Measurements from ENCODE around the gene FGF14.

FGF14 gene

GRCh38 chr13:101925731-101926130 is 476.1 kb downstream of the FGF14 start:
- DNase-seq (ENCODE audit: low spot score): no peak

- no peak for DNase-seq (ENCODE audit: low spot score)
These were observed 482.2 kb downstream of the FGF14 start for GRCh38 chr13:101919541-101920181.

GRCh38 chr13:101917833-101918661 is 483.8 kb downstream of the FGF14 start:
- no peak for DNase-seq (ENCODE audit: low spot score)

- no peak for DNase-seq (ENCODE audit: low spot score)
These were observed 484.4 kb downstream of the FGF14 start for GRCh38 chr13:101917475-101917810.

GRCh38 chr13:101916775-101917474 is 484.9 kb downstream of the FGF14 start:
- DNase-seq (ENCODE audit: low spot score): no peak

- no peak for DNase-seq (ENCODE audit: low spot score)
These were observed 485.6 kb downstream of the FGF14 start for GRCh38 chr13:101916108-101916774.

- DNase-seq (ENCODE audit: low spot score): no peak
These were observed 486.1 kb downstream of the FGF14 start for GRCh38 chr13:101915755-101916107.

- DNase-seq (ENCODE audit: low spot score): no peak
These were observed 486.5 kb downstream of the FGF14 start for GRCh38 chr13:101915331-101915730.

DNA sequence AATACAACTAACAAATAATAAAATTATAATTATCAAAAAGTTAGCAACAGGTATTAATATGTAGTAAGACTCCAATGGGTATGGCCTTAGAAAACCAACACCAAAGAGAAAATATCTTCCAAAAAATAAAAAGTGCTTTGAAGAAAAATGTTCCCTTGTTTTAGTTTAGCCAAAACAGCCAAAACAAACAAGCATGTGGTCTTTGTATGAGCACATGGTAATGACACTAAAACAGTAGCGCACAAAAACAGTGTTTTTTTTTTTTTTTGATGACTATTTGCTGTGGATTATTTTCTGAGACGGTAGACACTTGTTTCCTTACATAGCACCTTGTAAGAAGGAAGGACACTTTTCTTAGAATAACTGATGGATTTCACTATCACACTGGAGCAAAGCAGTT is 490.1 kb downstream of the FGF14 start:
- no peak for DNase-seq (ENCODE audit: low spot score)

GRCh38 chr13:101903890-101904289 is 498.0 kb downstream of the FGF14 start:
- DNase-seq (ENCODE audit: low spot score): no peak

DNA sequence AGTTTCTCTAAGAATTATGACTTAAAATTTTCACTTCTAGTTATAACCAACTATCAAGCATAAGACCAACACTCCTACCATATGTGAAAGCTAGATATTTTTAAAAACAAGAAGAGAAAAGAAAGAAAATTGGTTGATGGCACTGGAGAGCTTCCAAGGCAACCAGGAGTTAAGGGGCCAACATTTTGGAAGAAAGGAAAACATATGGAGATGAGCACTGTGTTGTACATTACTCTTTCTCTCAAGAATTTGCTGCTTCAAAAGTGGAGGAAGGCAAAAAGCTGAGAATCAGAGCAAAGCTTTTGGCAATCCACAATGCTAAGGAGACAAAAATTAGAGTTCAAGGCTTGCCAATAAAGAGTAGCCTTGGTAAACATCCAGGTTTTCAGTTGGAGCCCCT is 503.2 kb downstream of the FGF14 start:
- DNase-seq (ENCODE audit: low spot score): no peak

GRCh38 chr13:101896541-101896940 is 505.3 kb downstream of the FGF14 start:
- no peak for DNase-seq (ENCODE audit: low spot score)

GRCh38 chr13:101893021-101893420 is 508.8 kb downstream of the FGF14 start:
- DNase-seq (ENCODE audit: low spot score): no peak

GRCh38 chr13:101892296-101892695 is 509.6 kb downstream of the FGF14 start:
- DNase-seq (ENCODE audit: low spot score): no peak

DNA sequence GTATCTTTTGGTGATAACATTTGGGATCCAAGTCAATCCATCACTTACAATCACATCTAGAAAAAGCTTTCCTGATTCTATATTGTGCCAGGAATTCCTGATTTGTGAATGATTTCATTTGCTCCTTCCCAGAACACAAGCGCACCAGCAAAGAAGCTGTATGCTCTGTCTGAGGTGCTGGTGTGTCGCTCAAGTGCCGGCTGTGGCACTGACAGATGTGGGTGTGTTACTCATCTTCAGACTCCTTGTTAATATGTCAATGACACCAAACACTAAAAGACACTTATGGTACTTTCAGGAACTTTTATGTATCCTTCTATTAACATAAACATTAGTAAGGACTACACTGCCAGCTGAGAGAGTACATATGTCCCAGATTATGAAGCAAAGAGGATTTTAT is 520.3 kb downstream of the FGF14 start:
- DNase-seq (ENCODE audit: low spot score): no peak

- no peak for DNase-seq (ENCODE audit: low spot score)
These were observed 521.3 kb downstream of the FGF14 start for GRCh38 chr13:101880581-101880980.

DNA sequence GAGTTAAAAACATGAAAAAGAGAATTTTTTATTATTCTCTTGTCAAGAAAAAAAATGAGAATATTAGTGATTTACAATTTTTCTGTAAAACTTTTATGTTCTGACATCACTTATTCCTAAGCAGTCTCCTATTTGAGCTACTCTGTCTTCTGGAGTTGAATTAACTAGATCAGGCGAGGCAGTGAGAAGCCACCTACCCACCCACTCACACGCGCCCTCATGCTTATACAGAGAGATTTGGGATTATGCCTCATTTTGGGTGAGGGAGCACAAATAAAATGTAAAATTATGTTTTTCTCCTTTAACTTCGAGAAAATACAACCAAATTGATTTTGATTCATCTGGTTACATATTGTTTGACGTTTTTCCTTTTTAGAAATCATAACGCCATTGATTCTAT is 524.9 kb downstream of the FGF14 start:
- DNase-seq (ENCODE audit: low spot score): no peak

DNA sequence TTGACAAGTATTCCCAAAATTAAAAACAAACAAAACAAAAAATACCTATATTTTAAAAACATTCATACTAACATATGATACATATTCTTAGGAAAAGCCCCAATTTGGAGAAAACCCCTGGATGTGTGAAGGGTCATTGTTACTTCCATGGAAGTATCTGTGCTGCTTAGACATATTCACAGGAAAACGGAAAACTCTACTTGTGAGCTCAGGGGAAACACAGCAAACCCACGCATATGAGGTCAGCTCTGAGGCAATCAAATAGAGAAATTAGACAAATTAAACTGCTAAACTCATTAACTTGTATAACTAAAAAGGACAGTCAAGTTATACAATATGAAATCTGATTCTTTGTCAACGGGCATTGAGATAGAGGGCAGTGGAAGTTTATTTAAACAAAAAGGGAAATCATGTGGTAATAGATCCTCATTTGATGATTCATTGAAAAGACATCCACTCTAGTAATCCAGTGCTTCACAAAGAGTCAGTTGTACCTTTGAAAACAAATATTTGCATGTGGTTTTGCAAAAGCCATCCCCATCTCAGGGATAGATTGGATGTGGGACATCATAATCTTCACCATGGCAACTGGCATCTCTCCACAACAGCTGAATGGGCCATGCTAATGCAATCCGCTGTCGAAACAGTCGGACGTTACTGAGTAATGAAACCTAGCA is 526.0 kb downstream of the FGF14 start:
- DNase-seq (ENCODE audit: low spot score): no peak

- no peak for DNase-seq (ENCODE audit: low spot score)
These were observed 526.8 kb downstream of the FGF14 start for GRCh38 chr13:101875091-101875490.

DNA sequence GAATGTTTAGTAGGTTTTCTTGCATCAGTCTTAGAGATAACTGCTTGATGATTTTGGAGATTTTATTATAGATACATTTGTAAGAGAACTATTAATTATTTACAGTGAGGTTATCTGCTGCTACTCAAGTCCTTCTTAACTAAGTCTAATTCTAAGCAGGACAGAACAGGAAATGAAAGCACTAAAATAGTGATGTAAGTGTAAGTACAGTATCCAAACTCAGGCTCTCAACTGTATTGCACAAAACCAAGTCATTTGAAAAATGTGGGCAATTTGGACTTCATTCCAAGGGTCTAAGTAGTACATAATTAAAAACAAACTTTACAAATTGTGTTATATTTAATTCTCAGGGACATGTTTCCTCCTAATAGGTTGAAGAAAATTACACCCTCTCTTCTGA is 532.3 kb downstream of the FGF14 start:
- no peak for DNase-seq (ENCODE audit: low spot score)

- DNase-seq (ENCODE audit: low spot score): no peak
These were observed 533.0 kb downstream of the FGF14 start for GRCh38 chr13:101868585-101869469.
